Measurements from ENCODE around the gene PPP1R36. TPM values are rescaled to one million over a fixed set of nuclear protein-coding genes. Genes with fewer than 3 reads are reported as not detected.
A peak's percentile ranks its signal among the peaks of the same experiment; 100 is the strongest.
"Not testable (repeated sequence)": the region's sequence is repeated elsewhere in the genome, so short reads cannot be mapped to it uniquely, and the experiment has no call there.

PPP1R36 gene
- total RNA-seq, 2 donors from 2014 or later, result 0.17 TPM; not detected in 1

GRCh38 chr14:64509036-64509435, 40.7 kb upstream of the PPP1R36 start:
- Mint-ChIP-seq H3K4me3 (peak overlapping the region; percentile 98), H3K9me3 (no peaks in the 10 kb centered on the region), H3K4me1 (ENCODE audit: low read depth in 2 of 2) (peaks cover 64 to 68% of the 10 kb centered on the region in 2 donors), H3K27me3 (no peaks in the 10 kb centered on the region), H3K27ac (peak overlapping the region; percentile 95), H3K36me3 (peaks cover 9% of the 10 kb centered on the region)
- DNase-seq (ENCODE audit: low spot score) (no peak), ATAC-seq (no peak)

- Mint-ChIP-seq H3K27ac (peak overlapping the region; percentile 95), H3K9me3 (no peaks in the 10 kb centered on the region), H3K4me1 (ENCODE audit: low read depth in 2 of 2) (peaks cover 58 to 65% of the 10 kb centered on the region in 2 donors), H3K4me3 (peak overlapping the region; percentile 68), H3K36me3 (no peaks in the 10 kb centered on the region), H3K27me3 (no peaks in the 10 kb centered on the region)
- ATAC-seq (peak; percentile 59 to 77), DNase-seq (ENCODE audit: low spot score) (peak; percentile 88)
Measured at GRCh38 chr14:64510825-64511671, 38.7 kb upstream of the PPP1R36 start.

GRCh38 chr14:64513271-64513670, 36.5 kb upstream of the PPP1R36 start:
- peaks cover 54% of the 10 kb centered on the region in 2 donors for H3K4me1 Mint-ChIP-seq (ENCODE audit: low read depth in 2 of 2)

GRCh38 chr14:64515053-64515452, 34.7 kb upstream of the PPP1R36 start:
- Mint-ChIP-seq H3K36me3 (no peaks in the 10 kb centered on the region), H3K27me3 (no peaks in the 10 kb centered on the region), H3K4me3 (no peak overlapping the region), H3K4me1 (ENCODE audit: low read depth in 2 of 2) (peaks cover 42 to 43% of the 10 kb centered on the region in 2 donors), H3K27ac (no peak overlapping the region), H3K9me3 (no peaks in the 10 kb centered on the region)
- ATAC-seq, result no peak
- DNase-seq (ENCODE audit: low spot score), result no peak

More at GRCh38 chr14:64513271-64513670, 36.5 kb upstream of the PPP1R36 start:
- Mint-ChIP-seq H3K4me3 (no peak overlapping the region), H3K9me3 (no peaks in the 10 kb centered on the region), H3K27me3 (no peaks in the 10 kb centered on the region), H3K27ac (no peak overlapping the region), H3K36me3 (no peaks in the 10 kb centered on the region)
- no peak for DNase-seq (ENCODE audit: low spot score)
- no peak for ATAC-seq

GRCh38 chr14:64516969-64517368, 32.8 kb upstream of the PPP1R36 start:
- Mint-ChIP-seq H3K36me3 (no peaks in the 10 kb centered on the region), H3K27me3 (no peaks in the 10 kb centered on the region), H3K4me1 (ENCODE audit: low read depth in 2 of 2) (peaks cover 30 to 33% of the 10 kb centered on the region in 2 donors), H3K27ac (no peak overlapping the region), H3K4me3 (no peak overlapping the region), H3K9me3 (no peaks in the 10 kb centered on the region)
- DNase-seq (ENCODE audit: low spot score), result no peak
- no peak for ATAC-seq

- peaks cover 27 to 33% of the 10 kb centered on the region in 2 donors for H3K4me1 Mint-ChIP-seq (ENCODE audit: low read depth in 2 of 2)
- not testable (repeated sequence) for H3K36me3 Mint-ChIP-seq; H3K9me3 Mint-ChIP-seq; H3K4me3 Mint-ChIP-seq; H3K27me3 Mint-ChIP-seq; H3K27ac Mint-ChIP-seq; DNase-seq (ENCODE audit: low spot score); ATAC-seq
Measured at GRCh38 chr14:64517667-64518066, 32.1 kb upstream of the PPP1R36 start.

GRCh38 chr14:64518229-64518628, 31.5 kb upstream of the PPP1R36 start:
- no peak for ATAC-seq
- Mint-ChIP-seq H3K36me3 (no peaks in the 10 kb centered on the region), H3K4me3 (no peak overlapping the region), H3K27me3 (no peaks in the 10 kb centered on the region), H3K9me3 (no peaks in the 10 kb centered on the region), H3K4me1 (ENCODE audit: low read depth in 2 of 2) (peaks cover 27 to 33% of the 10 kb centered on the region in 2 donors), H3K27ac (no peak overlapping the region)
- no peak for DNase-seq (ENCODE audit: low spot score)

DNA sequence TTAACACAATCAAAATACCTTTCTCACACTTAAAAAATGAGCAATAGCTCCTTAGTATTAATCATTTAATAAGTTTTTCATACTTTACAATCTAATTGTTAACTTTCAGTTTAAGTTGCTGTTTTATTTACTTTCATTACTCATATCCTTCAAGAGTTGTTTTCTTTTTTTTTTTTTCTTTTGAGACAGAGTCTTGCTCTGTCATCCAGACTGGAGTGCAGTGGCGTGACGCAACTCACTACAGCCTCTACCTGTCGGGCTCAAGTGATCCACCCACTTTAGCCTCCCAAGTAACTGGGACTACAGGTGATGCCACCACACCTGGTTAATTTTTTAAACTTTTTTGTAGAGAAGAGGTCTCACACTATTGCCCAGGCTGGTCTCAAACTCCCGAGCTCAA, 29.1 kb upstream of the PPP1R36 start:
- no peak for ATAC-seq
- Mint-ChIP-seq H3K4me3 (no peak overlapping the region), H3K27me3 (no peaks in the 10 kb centered on the region), H3K4me1 (ENCODE audit: low read depth in 2 of 2) (peaks cover 17 to 21% of the 10 kb centered on the region in 2 donors), H3K9me3 (no peaks in the 10 kb centered on the region), H3K27ac (no peak overlapping the region), H3K36me3 (peaks cover 6% of the 10 kb centered on the region)
- DNase-seq (ENCODE audit: low spot score), result no peak

DNA sequence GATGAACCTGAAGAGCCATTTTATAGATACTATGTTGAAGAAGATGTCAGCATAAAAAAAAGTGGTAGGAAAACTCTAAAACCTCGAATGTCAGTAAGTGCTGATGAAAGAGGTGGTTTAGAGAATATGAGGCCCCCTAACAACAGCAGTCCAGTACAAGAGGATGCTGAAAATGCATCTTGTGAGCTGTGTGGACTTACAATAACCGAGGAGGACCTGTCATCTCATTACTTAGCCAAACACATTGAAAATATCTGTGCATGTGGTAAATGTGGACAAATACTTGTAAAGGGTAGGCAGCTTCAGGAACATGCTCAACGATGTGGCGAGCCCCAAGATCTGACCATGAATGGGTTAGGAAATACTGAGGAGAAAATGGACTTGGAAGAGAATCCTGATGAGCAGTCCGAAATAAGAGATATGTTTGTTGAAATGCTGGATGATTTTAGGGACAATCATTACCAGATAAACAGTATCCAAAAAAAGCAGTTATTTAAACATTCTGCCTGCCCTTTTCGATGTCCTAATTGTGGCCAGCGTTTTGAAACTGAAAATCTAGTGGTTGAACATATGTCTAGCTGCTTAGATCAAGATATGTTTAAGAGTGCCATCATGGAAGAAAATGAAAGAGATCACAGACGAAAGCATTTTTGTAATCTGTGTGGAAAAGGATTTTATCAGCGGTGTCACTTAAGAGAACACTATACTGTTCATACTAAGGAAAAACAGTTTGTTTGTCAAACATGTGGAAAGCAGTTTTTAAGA, 27.0 kb upstream of the PPP1R36 start:
- Mint-ChIP-seq H3K36me3 (peaks cover 14% of the 10 kb centered on the region), H3K27ac (no peak overlapping the region), H3K4me1 (ENCODE audit: low read depth in 2 of 2) (peaks cover 13 to 21% of the 10 kb centered on the region in 2 donors), H3K4me3 (no peak overlapping the region), H3K9me3 (no peaks in the 10 kb centered on the region), H3K27me3 (no peaks in the 10 kb centered on the region)
- ATAC-seq (peak in 1 of 2 donors; percentile 54), DNase-seq (ENCODE audit: low spot score) (no peak)

DNA sequence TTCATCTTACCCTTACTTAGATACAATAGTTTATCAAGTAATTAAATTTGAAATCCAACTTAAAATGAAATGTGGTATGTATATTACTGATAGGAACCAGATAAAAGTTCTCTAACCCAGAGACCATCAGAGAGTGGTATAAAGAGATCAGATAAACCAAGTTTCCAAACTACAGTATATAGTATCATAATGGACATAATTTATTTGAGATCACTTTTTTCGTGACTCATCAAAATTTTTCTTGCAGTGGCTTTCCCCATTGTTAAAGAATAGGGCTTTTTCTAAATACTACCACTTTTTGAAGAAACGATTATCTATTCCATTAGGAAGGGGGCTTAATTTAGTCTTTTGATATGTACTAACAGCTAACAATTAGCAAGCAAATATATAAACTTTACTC, 24.4 kb upstream of the PPP1R36 start:
- no peak overlapping the region for H3K4me3 Mint-ChIP-seq
- DNase-seq (ENCODE audit: low spot score) (no peak), ATAC-seq (no peak)
- no peaks in the 10 kb centered on the region for H3K9me3 Mint-ChIP-seq
- no peaks in the 10 kb centered on the region for H3K27me3 Mint-ChIP-seq
- peaks cover 14% of the 10 kb centered on the region for H3K36me3 Mint-ChIP-seq
- H3K27ac Mint-ChIP-seq, result no peak overlapping the region
- H3K4me1 Mint-ChIP-seq (ENCODE audit: low read depth in 2 of 2), result peaks cover 11 to 21% of the 10 kb centered on the region in 2 donors

DNA sequence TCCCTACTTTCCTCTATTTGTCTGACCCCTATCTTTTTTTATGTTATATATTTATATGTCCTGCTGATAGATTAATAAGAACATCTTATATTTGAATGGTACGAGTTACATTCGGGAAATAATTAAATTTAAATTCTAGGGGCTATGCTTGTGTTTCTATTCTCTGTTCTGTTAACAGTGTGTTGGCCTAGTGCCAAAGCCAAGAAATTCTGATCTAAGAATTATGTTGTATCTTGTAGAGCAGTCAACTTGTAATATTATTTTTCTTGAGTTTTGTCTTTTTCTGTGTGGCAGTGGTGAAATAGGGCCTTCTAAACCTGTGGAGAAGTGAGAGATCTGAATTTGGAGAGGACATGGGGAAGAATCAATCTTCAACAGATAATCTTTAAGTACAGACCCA, 18.2 kb upstream of the PPP1R36 start:
- Mint-ChIP-seq H3K27me3 (no peaks in the 10 kb centered on the region), H3K9me3 (no peaks in the 10 kb centered on the region), H3K36me3 (peaks cover 4% of the 10 kb centered on the region), H3K4me1 (ENCODE audit: low read depth in 2 of 2) (peaks cover 8 to 10% of the 10 kb centered on the region in 2 donors), H3K27ac (no peak overlapping the region), H3K4me3 (no peak overlapping the region)
- DNase-seq (ENCODE audit: low spot score) (no peak), ATAC-seq (no peak)

DNA sequence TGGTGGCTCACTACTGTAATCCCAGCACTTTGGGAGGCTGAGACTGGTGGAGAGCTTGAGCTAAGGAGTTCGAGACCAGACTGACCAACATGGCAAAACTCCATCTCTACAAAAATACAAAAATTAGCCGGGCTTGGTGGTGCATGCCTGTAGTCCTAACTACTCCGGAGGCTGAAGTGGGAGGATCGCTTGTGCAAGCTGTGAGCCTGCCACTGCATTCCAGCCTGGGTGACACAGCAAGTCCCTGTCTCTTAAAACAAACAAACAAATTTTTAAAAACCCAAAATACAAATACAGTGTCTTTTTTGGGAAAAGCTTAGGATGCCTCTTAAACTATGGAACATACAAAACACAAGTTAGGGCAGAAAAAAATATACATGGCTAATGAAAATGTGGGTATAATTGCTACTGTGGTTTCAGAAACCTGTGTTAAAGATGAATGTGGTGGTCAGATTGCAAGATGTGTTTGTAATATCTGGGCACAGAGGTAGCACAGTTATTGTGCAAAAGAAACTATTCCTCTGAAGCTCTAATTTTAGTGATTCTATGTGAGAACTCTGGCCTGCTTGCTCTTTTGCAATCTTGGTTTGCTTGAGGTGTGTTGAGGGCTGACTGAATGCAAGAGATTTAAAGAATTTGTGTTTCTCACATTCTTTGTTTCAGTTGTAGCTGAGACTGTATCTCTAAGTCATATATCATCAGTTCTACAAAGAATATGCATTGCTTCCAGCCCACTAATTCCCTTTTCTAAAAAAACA, 13.1 kb upstream of the PPP1R36 start:
- no peak overlapping the region for H3K27ac Mint-ChIP-seq

More for the DNA sequence above, 13.1 kb upstream of the PPP1R36 start:
- no peaks in the 10 kb centered on the region for H3K36me3 Mint-ChIP-seq
- no peak overlapping the region for H3K4me3 Mint-ChIP-seq
- peaks cover 22 to 29% of the 10 kb centered on the region in 2 donors for H3K4me1 Mint-ChIP-seq (ENCODE audit: low read depth in 2 of 2)
- DNase-seq (ENCODE audit: low spot score) (no peak), ATAC-seq (no peak)
- peaks cover 5 to 6% of the 10 kb centered on the region in 2 donors for H3K27me3 Mint-ChIP-seq
- H3K9me3 Mint-ChIP-seq, result no peaks in the 10 kb centered on the region

Data from natural killer cell treated with Interleukin-12 subunit alpha and Interleukin-12 subunit beta and Interleukin-15 and Interleukin-18, amount 100 ng/mL, for 72 hours (primary cell).